GM10847 (cell line): Measurements from ENCODE around the gene CLIC4.

Experiments
- POLR2A ChIP-seq: IDR thresholded peaks from 2 replicates; pipeline ENCODE4 v1.6.1; 2011; ENCODE audit not compliant: insufficient read length; ENCODE audit errors: extremely low read depth

Gene CLIC4

DNA sequence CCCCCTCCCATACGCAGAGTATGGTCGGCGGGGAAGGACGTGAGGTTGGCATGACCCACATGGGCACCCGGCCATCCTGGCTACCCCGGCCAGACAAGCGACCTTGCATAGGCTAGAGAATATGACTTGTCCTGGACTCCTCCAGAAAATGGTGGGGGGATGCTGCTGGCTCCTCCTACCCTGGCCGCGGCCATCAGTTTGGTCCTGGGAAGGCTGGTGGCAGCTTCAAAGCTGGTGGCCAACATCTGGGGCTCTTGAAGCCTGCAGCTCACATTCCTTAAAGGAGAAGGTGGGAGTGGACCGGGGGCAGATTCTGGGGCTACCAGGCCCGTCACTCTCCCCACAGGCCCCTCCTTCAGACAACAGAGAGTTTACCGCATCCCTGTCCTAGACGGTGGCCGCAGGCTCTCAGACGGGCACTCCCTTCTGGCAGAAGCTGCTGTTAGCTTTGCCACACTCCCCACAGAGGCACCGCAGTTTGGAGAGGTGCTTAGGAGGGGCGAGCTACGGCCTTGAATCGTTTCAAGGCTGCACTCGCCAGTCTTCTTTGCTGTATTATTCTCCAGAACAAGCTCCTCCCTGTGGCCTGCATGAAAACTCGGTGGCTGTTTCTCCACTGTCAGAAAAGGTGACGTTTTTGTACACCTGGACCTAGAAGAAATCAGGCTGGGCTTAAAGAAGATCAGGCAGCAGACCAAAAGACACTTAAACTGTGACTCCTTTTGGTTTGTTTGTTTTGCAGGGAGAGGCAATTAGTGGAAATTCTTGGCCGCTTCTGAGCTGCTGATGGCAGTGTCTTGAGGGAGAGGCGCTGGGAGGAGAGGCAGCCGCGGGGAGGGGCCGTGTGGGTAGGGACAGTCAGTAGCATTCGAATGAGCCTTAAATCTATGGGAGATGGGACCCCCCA lies 116.8 kb downstream of the CLIC4 start:
- TF ChIP-seq POLR2A, result no peak

DNA sequence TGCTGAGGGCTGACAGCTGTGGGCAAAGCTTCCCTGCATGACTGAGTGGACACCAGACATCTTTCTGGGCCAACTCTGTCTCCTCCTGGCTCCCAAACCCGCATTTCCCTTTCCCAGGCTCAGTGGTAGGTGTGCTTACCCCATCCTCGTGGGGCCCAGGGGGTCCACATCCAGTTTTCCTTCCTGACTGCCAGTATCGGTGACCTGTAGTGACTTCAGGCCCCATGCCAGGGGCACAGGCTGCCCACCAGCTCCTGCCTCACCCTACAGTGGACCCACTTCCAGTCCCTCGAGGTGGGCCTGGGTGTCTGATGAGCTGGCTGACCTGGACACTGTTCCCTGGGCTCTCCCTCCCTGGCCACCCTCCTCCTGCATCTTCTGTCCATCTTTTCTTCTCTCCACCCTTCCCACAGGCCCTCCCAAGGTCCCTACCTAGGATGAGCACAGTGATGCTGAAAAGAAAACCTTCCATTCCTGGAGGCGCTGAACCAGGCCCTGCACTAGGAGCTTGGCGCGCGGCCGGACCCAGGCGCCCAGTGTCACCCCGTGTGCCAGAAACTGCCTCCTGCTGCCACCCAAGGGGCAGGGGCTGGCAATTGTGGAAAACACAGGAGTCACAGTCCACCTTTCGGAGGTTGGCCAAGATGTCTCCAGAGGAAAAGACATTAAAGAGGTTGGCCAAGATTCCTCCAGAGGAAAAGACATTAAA lies 117.7 kb downstream of the CLIC4 start:
- TF ChIP-seq POLR2A, result no peak

DNA sequence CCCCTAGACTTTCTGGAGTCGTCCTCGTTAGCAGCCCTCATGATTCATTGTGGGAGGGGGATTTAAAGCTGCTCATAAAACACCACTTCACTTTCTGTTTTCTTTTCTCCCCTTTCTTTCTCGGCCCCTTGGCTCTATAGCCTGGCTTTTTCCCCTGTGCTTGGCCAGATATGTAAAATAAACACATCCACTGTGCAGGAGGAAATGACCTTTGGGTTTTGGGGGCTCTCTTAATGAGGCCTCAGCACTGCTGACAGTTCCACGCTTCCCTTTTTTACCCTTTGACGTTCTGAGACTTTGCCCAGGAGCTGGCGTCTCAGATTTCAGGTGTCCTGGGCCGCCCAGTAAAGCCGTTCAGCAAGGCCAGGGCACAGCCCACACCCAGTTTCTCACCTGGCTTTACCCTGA lies 119.1 kb downstream of the CLIC4 start:
- no peak for TF ChIP-seq POLR2A

DNA sequence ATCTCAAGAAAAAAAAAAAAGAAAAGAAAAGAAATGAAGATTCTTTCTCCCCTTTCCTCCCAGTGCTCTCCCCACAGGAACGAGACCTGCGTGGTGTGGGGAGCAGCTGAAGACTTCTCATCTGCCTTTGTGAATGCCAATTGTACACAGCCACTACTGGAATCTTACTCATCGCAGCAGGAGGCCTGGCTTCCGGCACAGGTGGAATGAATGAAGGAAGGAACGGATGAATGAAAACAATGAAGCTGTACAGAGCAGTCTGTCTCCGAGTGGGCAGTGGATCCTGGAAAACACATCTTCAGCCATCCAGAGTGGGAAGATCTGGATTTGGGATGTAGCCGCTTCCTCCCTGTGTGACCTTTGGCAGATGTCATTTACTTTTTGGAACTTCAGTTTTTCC lies 119.9 kb downstream of the CLIC4 start:
- TF ChIP-seq POLR2A, result no peak

DNA sequence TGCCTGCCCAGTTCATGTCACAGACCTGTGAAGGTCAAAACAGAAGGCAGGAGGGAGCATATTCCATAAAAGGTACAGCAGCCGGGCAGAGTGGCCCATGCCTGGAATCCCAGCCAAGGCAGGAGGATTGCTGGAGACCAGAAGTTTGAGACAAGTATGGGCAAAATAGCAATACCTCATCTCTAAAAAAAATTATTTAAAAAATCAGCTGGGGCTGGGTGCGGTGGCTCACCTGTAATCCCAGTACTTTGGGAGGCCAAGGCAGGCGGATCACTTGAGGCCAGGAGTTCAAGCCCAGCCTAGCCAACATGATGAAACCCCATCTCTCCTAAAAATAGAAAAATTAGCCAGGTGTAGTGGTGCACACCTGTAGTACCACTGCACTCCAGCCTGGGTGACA lies 120.3 kb downstream of the CLIC4 start:
- no peak for TF ChIP-seq POLR2A

DNA sequence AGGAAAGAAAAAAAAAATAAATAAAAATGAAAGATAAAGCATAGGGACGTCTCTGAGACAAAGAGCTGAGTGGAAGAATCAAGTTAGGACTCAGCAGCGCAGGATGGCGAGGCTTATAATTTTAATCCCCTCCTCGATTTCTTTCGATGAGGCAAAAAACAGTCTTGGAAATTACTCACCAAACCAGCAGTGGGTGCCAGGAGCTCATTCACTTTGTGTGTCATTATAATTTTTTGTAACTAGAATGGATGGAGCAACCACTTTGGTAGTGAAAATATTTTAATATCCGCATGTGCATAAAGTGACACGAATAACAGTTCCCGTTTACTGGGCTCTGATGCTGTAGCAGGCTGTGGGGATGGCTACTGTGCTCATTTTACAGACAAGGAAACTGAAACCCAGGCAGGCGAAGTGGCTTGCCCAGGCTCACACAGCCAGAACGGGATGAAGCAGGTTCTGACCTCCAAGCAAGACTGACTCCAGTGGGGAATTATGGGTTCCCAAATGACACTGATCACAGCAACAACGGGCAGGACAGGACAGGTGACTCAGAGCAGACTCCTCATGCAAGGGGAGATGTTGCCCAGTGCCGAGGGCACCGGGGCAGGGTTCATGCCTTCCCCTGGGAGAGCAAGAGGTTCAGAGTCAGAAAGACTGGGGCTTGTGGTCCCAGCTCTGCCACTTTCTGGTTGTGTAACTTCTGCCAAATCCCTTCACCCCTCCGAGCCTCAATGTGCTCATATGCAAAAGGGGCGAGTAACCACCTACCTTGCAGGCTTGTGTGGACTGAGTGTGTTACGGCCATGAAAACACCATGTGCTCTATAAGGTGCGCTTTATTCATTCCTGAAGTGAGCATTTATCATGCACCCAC lies 121.2 kb downstream of the CLIC4 start:
- no peak for TF ChIP-seq POLR2A

DNA sequence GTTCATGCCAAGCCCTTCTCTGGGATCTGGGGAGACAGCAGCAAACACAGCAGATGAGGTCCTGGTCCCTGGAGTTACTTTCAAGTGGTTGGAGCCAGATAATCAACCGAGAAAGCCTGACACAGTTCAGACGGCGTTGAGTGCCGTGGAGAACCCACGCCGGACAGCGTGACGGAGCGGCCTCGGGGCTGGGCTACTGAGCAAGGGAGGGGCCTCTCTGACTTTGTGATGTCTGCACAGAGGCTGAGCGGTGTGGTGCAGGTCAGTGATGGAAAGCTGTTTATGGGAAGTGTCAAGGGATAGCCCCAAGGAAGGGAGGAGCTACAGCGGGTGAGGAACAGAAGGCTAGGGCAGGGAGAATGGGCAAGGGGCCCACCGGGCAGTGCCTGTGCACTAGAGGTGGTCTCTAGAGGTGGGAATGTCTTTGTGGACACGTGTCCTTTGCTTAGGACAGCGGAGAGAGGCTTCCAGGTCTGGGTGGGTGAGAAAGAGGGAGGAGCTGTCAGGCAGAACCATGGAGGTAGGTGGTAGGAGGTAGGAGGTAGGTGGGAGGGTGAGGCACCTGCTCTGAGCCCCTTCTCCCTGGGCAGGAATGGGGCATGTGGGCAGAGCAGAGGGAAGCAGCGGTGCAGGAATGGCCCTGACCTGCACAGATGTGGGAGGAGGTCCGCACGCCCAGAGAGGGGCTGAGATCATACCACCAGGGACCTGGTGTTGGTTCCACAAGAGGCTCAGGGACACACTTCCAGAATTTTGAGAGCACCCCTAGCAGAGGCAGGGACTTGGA lies 122.0 kb downstream of the CLIC4 start:
- TF ChIP-seq POLR2A, result no peak

DNA sequence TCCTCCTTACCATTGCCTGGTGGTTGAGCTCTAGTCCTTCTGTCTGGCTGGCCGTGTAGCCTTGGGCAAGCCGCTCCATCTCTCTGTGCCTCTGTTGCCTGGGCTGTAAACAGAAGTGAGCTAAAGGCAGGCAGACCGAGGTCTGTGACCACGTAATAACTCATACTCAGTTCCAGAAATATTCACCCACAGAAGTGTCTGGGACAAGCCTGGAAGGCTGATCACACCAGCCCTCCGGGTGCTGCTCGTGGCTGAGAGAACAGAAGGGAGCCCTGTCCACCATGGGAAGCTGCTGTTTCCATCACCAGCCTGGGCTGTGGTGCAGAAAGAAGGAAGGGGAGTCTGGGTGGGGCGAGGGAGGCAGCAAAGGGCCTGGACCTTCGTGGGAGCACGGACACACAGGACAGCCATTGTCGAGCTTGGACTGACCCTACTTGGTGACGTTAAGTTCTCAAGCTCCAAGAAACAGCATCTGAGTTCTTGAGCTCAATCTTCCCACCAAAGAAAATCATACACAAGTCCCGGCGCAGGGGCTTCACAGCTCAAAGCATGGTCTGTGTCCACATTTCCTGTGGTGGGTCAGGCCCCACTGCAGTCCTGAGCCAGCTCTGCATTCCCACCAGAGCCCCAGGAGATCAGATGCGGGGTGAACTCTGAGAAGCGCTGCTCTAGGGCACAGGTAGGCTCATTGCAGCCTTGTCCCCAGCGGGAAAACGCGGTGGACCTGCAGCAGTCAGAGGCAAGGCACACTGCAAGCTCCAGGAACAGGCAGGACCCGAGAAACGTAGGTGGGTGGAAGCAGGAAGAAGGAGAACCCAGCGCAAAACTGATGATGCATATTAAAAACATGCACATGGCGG lies 123.0 kb downstream of the CLIC4 start:
- no peak for TF ChIP-seq POLR2A

DNA sequence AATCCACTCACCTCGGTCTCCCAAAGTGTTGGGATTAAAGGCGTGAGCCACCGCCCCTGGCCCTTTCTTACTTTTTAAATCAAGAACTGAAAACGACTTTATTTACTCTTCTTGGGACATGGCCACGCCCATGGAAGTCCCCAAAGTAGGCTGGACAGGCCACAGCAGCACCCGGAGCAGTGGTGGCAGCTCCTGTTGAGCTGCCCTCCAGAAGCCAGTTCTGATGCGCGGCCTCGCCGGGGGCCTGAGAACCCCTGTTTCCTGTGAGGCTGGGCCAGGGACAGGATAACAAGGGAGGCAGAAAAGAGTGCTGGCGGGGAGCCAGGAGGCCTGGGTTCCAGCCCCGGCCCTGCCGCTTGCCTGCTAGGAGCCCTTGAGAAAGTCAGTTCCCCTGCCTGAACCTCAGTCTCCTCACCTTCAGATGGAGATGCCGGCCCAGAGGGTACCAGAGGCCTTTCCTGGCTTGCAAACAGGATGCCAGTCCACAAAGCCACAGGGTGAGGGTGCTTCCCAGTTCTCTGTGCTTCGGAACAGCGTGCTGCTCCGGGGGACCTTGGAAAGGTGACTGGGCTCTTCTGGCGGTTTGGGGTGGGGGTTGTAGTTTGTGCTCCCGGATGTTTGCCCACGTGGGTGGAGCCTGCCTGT lies 125.4 kb downstream of the CLIC4 start:
- TF ChIP-seq POLR2A, result no peak

DNA sequence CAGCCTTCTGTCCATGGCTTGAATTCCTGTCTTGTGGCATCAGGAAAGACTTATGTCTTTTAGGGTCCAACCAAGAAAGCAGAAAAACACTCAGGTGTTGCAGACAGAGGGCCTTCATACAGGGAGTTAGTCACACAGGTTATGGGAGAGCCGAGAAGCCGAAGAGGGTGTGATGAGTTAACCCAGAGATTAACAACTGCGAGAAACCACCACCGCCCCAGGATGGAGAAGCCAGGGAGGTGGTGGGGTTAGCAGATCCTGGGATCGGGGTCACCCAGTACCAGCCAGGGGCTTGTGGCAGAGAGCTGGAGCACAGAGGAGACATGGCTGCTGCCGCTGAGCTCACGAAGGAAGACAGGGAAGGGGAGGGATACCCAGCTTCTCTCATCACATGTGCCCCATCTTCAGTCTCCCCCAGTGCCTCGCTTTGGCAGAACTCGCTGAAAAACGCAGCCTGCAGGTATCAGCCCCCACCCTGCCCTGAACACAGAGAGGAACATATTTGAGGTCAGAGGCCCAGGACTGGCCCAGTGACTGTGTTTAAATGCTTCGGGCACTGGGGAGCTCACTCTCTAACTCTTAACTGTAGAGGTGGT lies 126.2 kb downstream of the CLIC4 start:
- TF ChIP-seq POLR2A, result no peak

DNA sequence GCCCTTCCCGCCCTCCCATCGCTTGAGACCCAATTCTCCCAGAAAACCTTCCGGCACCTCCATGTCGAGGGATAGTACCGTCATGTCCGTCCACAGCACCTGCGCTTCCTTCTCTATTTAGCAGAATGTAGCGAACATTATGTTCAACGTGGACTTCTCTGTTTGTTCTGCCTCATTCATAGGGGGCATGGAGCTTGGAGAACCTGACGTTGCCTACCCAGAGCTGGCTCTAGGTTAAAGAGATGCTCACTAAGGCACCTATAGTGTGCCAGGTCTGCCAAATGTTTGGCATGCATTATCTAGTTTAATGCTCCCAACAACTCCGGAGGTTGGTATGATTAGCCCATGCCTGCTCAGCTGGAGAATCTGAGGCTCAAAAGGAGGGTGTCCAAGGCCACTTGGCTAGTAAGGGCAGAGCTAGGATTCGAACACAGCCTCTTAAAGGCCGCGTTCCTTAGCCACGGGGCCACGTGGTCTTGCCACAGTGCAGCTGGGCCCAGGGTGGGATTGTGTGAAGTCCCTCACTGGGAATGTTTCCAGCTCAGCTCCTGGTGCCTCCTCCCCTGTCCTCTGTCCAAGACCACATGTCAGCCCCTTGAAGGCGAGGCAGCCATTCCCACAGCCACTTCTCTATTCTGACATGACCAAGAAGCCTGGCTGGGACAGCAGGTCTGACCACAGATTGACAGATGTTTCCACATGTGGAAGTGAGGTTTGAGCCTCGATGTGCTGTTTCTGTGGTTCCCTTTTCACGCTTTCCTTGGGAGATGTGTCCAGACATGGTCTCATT lies 127.0 kb downstream of the CLIC4 start:
- no peak for TF ChIP-seq POLR2A

DNA sequence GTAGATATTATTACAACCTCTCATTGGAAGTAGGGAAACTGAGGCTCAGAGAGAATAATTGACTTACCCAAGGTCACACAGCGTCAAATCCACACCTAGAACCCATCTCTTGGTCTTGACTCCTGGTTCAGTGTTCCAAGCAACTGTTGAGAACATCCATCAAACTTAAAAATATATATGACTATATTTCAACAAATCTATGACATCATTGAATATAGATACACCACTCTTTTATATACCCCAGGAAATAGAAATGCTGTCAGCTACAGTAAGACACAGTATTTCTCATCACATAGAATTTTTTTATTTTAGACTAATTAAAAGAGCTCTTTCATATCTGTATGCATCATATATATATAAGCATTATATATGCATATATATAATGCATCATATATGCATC lies 127.9 kb downstream of the CLIC4 start:
- no peak for TF ChIP-seq POLR2A
